SH-SY5Y (cell line): ENCODE results near the gene TBXAS1.
A peak's percentile ranks its signal among the peaks of the same experiment; 100 is the strongest.

Source experiments
- GATA2 ChIP-seq: IDR thresholded peaks from 2 replicates; pipeline ENCODE4 v1.6.1; 2011; ENCODE audit warnings: mild to moderate bottlenecking, low read depth, low read length
- GATA3 ChIP-seq: IDR thresholded peaks from 2 replicates; pipeline ENCODE4 v1.6.1; 2011; ENCODE audit warnings: low read depth, mild to moderate bottlenecking, low read length, moderate library complexity

TBXAS1 gene

DNA sequence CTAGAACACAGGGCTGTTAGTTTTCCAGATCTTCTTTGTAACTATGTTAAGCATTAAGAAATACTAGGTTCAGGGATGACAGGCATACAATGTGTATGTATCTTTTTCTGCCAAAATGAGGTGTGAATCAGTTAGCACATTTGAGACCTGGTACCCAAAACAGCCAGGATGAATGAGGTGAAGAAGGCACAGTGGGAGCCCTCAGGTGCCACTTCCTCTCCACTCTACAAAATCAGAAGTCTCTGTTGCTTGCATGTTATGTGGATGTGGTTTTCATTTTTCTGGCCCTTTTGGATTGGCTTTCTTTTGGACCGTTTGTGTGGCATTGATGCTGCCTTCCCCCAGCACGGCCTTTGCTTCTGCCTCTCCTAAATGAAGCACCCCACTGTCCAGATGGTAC, 15.4 kb upstream of the TBXAS1 start:
- TF ChIP-seq GATA3: no peak
- no peak for TF ChIP-seq GATA2

DNA sequence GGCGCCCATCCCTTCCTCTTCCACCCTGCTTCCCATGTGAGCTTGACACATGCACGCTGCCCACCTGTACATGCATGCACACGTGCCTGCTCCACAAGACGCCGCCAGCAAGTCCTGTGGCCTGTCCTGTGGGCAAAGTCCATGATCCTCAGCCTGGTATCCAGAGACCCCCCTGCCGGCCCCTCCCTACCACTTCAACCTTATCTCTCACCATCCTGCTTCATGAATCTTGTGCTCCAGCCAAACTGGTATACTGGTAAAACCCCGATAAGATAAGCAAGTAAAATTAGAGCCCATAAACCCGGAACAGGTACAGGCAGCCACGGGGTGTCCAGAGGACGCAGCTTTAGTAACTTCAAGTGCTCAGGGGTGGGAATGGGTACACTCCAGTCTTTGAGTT, 11.8 kb upstream of the TBXAS1 start:
- no peak for TF ChIP-seq GATA2
- no peak for TF ChIP-seq GATA3

DNA sequence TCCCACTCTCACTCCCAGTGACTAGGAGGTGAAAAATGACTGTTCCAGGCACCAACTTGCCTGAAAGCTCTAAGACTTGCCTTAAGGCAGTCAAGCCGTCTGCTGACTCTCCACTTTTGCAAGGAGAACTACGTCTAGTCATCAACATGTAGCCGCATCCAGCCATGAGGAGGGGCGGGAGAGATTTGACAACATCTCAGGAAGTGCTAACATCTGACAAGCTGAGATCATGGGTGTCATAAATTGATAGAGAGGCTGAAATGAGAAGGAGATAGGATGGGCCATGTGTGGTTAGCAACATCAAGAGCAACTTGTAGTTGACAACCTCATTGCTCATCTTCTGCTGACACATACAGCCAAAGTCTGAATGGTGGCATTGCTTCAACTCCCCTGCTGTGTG, 9.0 kb upstream of the TBXAS1 start:
- TF ChIP-seq GATA3 (no peak), GATA2 (no peak)

DNA sequence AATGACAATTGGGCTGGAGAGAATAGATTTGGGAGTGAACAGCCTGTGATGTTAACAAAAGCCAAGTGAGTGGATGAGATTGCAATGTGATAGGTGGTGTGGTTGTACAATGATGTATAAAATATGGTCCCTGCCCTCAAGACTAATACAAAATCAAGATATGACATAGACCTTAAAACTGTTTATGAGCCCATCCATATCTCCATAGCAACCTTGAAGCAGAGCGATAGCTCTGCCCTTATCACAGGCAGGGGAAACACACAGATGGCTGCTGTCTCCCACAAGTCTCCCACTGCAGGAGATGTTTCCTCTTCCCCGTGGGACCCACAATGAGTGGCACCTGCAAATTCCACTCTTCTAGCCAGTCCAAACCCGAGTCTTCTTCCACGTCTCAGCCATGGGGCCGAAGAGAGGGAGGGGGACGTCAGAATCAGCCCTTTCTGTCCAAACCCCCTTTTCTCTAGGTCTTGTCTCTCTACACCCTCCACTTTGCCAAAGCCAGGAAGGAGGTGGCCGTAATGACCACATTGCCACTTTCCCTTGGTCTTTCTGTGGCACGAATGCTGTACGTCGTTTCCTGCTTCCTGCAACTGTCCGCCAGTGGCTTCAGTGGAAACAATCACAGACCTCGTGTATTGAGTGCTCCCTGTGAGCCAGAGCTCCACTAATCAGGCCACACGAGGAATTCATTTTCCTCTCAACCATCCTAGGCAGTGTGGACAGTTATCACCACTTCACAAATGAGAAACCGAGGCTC, 7.5 kb upstream of the TBXAS1 start:
- no peak for TF ChIP-seq GATA3
- peak; percentile 23; the same call in 1 of the 2 replicates for TF ChIP-seq GATA2

DNA sequence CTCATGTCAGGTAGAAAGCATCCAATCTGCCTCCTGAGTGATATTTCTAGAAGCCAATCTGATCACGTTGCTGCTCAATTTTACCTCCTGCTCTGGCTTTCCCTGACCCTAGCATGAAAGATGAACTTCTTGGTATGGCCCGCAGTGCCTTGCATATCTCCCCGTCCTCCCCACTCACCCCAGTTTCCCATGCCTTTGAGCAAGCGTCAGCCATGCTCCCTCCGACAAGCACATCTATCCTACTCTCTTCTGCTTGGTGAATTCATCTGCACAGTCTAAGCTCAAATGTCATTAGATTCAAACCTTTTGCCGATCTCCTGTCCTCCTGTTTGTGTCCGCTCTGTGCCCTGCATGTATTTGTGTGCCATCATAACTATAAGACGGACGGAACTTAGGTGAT, 6.2 kb upstream of the TBXAS1 start:
- no peak for TF ChIP-seq GATA3
- no peak for TF ChIP-seq GATA2

DNA sequence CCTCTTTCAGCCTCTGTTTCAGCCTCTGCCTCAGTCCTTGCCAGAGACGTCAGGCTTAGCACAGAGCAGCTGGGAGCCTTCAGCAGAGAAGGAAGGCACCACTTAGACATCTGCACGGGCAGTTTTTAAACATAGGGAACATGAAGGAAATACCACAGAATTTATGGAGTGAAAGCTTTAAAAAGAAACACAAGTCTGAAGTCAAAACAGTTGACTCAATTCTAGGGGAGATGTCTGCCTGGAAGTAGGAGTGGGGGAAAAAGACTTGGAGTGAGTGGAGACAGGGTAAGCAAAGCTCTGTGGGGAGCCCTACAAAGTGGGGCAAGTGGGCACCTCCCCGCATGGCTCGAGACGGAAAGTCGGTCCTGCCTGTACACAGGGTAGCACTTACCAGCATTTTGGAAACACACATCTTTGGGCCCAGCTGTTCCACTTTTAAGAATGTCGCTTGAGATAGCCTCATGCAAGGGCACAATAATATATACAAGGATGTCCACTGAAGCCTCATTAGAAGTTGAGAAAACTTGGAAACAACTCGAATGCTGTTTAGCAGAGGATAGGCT, 5.0 kb upstream of the TBXAS1 start:
- TF ChIP-seq GATA3: no peak
- no peak for TF ChIP-seq GATA2

DNA sequence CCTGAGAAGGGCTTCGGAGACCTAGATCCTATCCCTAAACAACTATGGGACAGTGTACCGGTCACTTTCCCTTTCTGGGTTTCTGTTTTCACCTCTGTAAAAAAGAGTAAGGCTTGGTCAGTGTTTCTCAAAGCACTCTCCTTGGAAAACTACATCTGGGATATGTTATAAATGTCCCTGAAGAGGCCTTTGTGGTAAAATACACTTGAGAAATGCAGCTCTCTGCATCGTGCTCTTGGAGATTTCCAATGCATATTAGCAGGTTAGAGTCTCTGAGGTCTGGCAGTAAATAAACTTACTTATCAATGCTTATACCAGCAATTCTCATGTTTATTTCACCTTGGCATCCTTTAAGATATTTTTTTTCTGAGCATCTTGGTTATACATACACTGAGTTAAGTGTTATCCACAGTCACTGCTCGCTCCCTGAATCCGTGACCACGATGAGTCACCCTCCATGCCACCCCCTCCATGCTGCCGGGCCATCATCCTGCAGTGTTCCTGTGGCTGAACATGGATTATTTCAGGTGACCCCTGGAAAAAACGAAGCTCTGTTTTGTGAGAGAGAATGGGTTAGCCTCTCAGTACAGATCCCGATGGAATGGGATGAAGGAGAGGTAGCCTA, 3.3 kb upstream of the TBXAS1 start:
- no peak for TF ChIP-seq GATA3

DNA sequence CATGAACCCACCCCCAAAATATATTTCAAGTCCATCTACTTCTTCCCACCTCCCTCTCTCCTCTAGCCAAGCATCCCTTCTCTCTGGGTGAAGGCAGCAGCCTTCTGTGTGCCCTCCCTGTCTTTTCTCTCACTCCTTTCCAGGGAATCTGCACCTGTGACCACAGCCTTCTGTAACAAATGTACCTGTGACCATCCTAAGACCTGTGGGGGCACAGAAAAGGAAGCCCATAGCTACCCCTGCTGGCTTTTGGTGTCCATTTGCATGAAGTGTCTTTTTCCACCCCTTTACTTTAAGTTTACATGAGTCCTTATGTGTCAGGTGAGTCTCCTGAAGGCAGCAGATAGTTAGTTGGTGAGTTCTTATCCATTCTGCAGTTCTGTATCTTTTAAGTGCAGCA, 2.0 kb upstream of the TBXAS1 start:
- TF ChIP-seq GATA2 (no peak), GATA3 (no peak)

DNA sequence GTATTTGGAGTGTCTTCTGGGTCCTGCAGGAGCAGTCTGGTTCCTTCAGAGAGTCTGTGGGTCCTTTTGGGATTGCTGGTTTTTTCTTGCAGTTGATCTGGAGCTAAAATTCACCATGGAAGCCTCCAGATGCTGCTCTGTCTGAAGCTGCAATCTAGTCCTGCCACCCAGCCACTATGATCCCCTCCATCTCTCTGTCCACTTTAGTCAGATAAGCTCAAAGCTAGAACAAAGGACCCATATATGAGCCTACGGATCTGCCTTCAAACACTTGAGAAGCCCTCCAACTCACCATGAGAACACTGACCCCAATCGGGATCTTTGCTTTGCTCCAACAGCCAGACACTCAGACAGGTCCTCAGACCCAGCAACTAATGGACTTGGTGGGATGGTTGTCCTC, 618 bp upstream of the TBXAS1 start:
- TF ChIP-seq GATA2 (no peak), GATA3 (no peak)

DNA sequence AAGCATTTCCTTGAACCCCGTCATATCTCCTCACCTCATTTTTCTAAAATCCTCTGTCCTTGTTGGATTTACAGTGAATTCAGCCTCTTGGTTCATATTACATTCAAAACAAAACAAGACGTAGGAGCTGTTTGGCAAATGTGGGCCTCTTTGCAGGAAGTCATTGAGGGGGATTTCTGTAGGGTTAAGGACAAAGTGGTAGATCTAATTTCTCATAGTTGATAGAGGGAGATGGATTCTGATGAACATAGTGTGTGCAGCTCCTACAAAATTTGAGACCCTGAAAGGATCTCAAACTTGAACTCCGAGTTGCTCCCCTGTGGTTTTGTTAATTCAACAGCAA, 682 bp downstream of the TBXAS1 start:
- TF ChIP-seq GATA2 (no peak), GATA3 (no peak)

DNA sequence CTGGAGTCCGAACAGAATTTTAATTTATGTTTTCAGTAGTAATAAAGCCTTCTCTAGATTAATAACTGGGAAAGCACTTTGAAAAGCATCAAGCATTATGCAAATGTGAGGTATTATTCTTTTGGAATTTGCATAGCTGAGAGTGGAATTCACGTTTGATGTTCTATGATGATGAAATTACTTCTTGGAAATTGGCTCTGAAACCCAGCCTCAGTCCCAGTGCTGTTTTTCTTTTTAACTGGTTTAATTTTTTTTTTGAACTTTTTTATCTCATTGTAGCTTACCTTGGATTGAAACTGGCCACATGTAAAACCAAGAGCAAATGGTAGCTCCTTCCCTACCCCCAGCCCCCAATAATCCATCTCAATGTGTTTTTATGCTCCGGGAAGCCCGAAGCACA, 1.2 kb downstream of the TBXAS1 start:
- no peak for TF ChIP-seq GATA2
- TF ChIP-seq GATA3: no peak

DNA sequence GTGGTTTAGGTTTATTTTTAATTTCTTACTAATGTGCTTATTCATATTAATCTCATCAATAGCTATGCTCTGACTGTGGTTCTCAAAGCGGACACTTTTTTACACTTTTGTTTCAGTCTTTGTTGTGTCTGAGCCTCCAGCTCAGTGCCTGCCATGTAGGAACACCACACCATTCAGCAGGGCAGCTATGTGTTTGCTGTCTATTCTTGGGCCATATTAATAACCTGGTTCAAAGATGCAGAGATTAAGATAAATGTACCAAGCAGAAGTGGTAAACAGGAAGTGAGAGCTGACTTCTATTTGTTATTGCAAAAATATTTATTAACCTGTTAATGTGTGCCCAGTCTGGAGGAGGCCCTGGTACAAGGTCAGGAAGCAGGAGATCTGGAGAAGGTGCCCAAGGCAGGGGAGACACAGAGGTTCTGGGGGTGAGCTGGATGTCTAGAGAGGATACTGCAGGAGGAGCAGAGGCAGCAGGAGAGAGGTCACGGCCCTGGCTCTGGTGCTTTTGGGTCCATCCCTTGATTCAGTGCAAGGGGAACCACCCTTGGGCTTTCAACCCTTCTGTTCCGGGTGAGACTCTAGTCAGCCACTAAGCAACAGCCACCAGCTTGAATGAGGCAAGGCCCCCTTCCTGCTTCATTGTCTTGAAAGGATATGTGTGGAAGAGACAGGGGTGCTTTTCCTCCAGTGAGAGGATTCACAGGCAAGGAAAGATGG, 1.9 kb downstream of the TBXAS1 start:
- TF ChIP-seq GATA2 (no peak), GATA3 (no peak)

DNA sequence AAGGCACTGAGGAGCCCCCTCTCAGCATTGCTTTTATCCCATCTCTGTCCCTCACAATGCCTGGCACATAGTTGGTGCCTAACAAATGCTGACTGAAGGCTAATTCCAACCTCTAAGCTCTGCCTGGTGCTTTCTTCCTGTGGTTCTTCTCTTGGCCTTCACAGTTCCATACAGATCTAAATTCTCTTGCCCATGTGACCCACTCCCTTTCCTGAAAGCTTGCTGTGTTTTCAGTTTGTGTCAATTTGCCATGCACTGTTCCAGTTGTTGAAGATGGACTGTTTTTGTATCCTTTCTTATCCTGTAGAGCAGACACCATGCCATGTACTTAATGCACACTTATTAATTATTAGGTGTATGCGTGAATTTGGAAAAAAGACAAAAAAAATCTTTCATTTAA, 9.2 kb downstream of the TBXAS1 start:
- TF ChIP-seq GATA3 (no peak), GATA2 (no peak)

DNA sequence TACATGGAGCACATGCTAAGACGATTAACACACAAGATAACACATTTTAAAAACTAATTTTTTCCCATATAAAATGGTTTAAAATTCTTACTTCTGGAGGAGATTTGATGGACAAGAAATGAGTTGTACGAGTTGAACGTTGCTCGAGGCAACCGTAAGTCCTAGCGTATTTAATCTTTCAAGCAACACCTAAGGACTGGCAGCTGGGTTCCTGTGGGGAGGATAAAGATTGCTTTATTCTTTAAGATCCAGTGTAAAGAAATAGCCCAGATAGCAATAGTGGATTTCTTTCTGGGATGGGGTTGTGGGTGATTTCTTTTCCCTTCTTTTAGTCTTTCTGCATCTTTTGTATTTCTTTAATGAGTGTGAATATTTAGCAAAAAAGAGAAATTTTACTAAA, 9.8 kb downstream of the TBXAS1 start:
- TF ChIP-seq GATA2 (no peak), GATA3 (no peak)

DNA sequence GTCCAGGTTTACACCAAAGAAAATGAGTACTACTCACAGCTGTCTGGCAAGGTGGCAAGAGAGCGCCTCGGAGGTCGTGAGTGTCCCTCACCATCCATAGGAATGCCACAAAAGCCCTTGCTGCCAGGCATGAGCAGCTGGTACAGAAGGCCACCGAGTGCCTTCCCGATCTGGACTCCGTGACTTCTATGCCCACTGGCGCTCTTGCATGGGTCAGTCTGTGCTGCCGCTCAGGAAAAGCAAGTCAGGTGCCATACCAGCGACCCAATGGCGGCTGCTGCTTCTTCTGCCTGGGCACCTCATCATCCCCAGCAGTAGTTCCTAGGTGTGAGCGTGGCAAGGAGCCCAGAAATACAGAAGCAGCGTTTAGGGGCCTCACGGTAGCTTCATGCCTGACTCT, 11.7 kb downstream of the TBXAS1 start:
- no peak for TF ChIP-seq GATA3
- no peak for TF ChIP-seq GATA2
